Activated T-helper 1 cell treated with anti-CD3 and anti-CD28 coated beads, Interleukin-2, amount 50 U/mL, for 16 hours (primary cell): ENCODE results near the gene SLC26A5.

ENCODE experiments used
- DNase-seq, 2 donors: peaks; one replicate each; pipeline ENCODE4 v3.0.0-alpha.2; 2020; ENCODE audit warnings: low read depth in 1 of 2, low spot score in 1 of 2

The SLC26A5 gene

GRCh38 chr7:103348452-103348851, 97.6 kb downstream of the SLC26A5 start:
- no peak for DNase-seq

GRCh38 chr7:103347507-103348267, 98.3 kb downstream of the SLC26A5 start, which contains the start of gene PSMC2:
PSMC2 (plus strand) TSS chr7:103347643; CDS start chr7:103347712, 69 bp downstream.
- peak; percentile 61 to 74 for DNase-seq

- DNase-seq = no peak
Observed at GRCh38 chr7:103346396-103346795, 99.6 kb downstream of the SLC26A5 start.

GRCh38 chr7:103344453-103345149, 101.4 kb downstream of the SLC26A5 start, which contains the start of gene DNAJC2:
DNAJC2 (minus strand) TSS chr7:103344767; CDS start chr7:103344622, 145 bp downstream.
- DNase-seq = peak; percentile 71 to 73

GRCh38 chr7:103343758-103344452, 102.1 kb downstream of the SLC26A5 start:
- no peak for DNase-seq

- no peak for DNase-seq
Observed at GRCh38 chr7:103343332-103343731, 102.7 kb downstream of the SLC26A5 start.

GRCh38 chr7:103341466-103341865, 104.5 kb downstream of the SLC26A5 start:
- DNase-seq = no peak

GRCh38 chr7:103338864-103339263, 107.1 kb downstream of the SLC26A5 start:
- DNase-seq = no peak

GRCh38 chr7:103336761-103337160, 109.2 kb downstream of the SLC26A5 start:
- DNase-seq = no peak

GRCh38 chr7:103325744-103326143, 120.3 kb downstream of the SLC26A5 start:
- DNase-seq = no peak
